ENCODE results near the gene ARHGEF11.

DNA sequence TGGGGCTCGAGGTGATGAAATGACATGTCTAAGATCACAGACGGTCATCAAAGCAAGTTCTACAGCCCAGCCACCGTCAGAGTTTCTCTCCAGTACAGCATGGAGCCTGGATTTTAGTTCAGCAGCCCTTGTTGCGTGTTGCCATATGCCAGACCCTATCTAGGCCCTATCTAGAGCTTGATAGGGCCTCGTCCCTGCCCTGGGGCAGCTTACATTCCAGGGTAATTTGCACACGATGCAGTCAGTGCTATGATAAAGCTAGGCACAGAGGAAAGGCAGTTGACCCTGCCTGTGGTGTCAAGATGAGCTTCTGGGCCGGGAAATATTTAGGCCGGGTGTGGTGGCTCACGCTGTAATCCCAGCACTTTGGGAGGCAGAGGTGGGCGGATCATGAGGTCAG lies 35.2 kb upstream of the ARHGEF11 start:
- TF ChIP-seq, protein P1, sequence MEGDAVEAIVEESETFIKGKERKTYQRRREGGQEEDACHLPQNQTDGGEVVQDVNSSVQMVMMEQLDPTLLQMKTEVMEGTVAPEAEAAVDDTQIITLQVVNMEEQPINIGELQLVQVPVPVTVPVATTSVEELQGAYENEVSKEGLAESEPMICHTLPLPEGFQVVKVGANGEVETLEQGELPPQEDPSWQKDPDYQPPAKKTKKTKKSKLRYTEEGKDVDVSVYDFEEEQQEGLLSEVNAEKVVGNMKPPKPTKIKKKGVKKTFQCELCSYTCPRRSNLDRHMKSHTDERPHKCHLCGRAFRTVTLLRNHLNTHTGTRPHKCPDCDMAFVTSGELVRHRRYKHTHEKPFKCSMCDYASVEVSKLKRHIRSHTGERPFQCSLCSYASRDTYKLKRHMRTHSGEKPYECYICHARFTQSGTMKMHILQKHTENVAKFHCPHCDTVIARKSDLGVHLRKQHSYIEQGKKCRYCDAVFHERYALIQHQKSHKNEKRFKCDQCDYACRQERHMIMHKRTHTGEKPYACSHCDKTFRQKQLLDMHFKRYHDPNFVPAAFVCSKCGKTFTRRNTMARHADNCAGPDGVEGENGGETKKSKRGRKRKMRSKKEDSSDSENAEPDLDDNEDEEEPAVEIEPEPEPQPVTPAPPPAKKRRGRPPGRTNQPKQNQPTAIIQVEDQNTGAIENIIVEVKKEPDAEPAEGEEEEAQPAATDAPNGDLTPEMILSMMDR (IDR thresholded peaks at IDR 0.05; ENCODE audit: low read depth, low read length, poor library complexity, severe bottlenecking): no peak
- no peak for TF ChIP-seq EZH2phosphoT487 (IDR thresholded peaks at IDR 0.05; ENCODE audit: borderline replicate concordance, low read length)

Measured in DOHH2 (cell line).